ENCODE data around the gene TTC23.

TTC23 gene

DNA sequence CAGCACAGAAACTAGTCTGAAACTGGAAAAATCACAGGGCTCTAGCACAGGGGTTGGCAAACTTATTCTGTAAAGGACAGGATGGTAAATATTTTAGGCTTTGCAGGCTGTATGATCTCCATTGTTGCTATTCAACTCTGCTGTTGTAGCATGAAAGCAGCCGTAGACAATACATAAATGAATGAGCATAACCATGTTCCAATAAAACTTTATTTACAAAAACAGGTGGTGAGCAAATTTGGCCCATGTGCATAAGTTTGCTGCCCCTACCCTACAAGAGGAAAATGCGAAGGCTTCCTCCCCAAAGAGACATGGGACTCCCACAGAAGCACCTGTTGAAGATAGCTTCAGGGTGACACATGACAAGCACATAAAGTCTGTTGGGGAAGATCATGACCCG lies 85.3 kb downstream of the TTC23 start:
- no peaks in the 10 kb centered on the region for H3K27me3 ChIP-seq (ENCODE audit: control insufficient read depth in 1 of 2, insufficient read depth in 1 of 2, low read length in 2 of 2)
- H4K8ac ChIP-seq (ENCODE audit: low read length) = no peak overlapping the region
- peaks cover 37 to 39% of the 10 kb centered on the region in 2 experiments for H3K36me3 ChIP-seq (ENCODE audit: control insufficient read depth in 1 of 2, insufficient read depth in 2 of 2, low read depth in 1 of 2, low read length in 2 of 2)
- H3K9ac ChIP-seq (ENCODE audit: low read length) = no peak overlapping the region
- H3K4ac ChIP-seq (ENCODE audit: low read depth in 1 of 2, low read length in 2 of 2) = no peak overlapping the region
- H3K4me2 ChIP-seq (ENCODE audit: low read length, poor library complexity, severe bottlenecking) = no peak overlapping the region
- H4K91ac ChIP-seq (ENCODE audit: low read length) = no peak overlapping the region
- H3K27ac ChIP-seq (ENCODE audit: low read length, poor library complexity, severe bottlenecking) = no peak overlapping the region
- H3K14ac ChIP-seq (ENCODE audit: low read length in 2 of 2) = no peak overlapping the region
- H2BK120ac ChIP-seq (ENCODE audit: low read depth, low read length) = no peak overlapping the region
- no peaks in the 10 kb centered on the region for H3K9me3 ChIP-seq (ENCODE audit: control insufficient read depth, low read length)
- H3K4me3 ChIP-seq (ENCODE audit: insufficient read depth in 1 of 2, low read depth in 1 of 2, low read length in 2 of 2) = no peak overlapping the region
- H2BK5ac ChIP-seq (ENCODE audit: low read depth, low read length, poor library complexity, severe bottlenecking) = no peak overlapping the region
- H2AK5ac ChIP-seq (ENCODE audit: low read length, severe bottlenecking) = no peak overlapping the region
- H3K4me1 ChIP-seq (ENCODE audit: control insufficient read depth, insufficient read depth, low read depth, low read length) = peaks cover 2% of the 10 kb centered on the region
- DNase-seq = no peak
- 100% methylated on average over 2 of the region's 3 CpGs for WGBS
- H2BK15ac ChIP-seq (ENCODE audit: low read depth, poor library complexity, severe bottlenecking) = no peak overlapping the region
- no peak overlapping the region for H3K18ac ChIP-seq (ENCODE audit: low read depth in 1 of 2, low read length in 2 of 2)
- H3K79me1 ChIP-seq (replicated peaks; ENCODE audit: low read length, poor library complexity, severe bottlenecking) = peaks cover 2% of the 10 kb centered on the region
- no peak overlapping the region for H3K23ac ChIP-seq (ENCODE audit: low read length in 2 of 2)
- H2BK12ac ChIP-seq (ENCODE audit: low read length in 2 of 2) = no peak overlapping the region
- H2AFZ ChIP-seq (ENCODE audit: low read depth, low read length) = no peak overlapping the region

DNA sequence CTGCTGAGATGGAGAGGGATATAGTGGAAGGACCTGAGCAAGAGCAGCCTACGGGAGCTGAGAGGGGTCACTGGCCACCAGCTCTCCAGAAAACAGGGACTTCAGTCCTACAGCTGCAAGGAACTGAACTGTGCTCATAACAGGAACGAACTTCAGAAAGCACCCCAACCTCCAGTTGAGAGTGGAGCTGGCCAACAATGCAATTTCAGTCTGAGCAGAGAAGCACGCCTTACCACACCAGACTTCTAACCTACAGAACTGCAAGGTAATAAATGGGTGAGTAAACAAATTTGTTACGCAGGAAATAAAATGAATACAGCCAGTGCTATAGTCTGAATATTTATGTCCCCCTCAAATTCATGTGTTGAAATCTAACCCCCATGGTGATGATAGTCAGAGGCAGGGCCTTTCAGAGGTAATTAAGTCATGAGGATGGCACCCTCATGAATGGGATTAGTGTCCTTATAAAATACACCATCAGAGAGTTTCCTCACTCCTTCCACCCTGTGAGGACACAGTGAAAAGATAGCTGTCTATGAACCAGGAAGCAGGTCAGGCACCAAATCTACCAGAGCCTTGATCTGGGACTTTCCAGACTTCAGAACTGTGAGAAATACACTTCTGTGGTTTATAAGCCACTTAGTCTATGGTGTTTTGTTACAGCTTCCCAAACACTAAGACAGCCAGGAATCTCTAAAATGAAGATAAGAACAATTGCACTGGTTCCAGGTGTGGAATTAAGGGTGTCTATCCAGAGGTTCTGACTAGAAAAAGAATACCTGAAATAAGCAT lies 85.9 kb downstream of the TTC23 start:
- Histone ChIP-seq H3K36me3 (ENCODE audit: control insufficient read depth in 1 of 2, insufficient read depth in 2 of 2, low read depth in 1 of 2, low read length in 2 of 2) (peaks cover 37 to 42% of the 10 kb centered on the region in 2 experiments), H2BK12ac (ENCODE audit: low read length in 2 of 2) (no peak overlapping the region), H3K14ac (ENCODE audit: low read length in 2 of 2) (no peak overlapping the region), H4K91ac (ENCODE audit: low read length) (no peak overlapping the region), H3K4me2 (ENCODE audit: low read length, poor library complexity, severe bottlenecking) (no peak overlapping the region), H3K9me3 (ENCODE audit: control insufficient read depth, low read length) (no peaks in the 10 kb centered on the region), H4K8ac (ENCODE audit: low read length) (no peak overlapping the region), H3K23ac (ENCODE audit: low read length in 2 of 2) (no peak overlapping the region), H2BK120ac (ENCODE audit: low read depth, low read length) (no peak overlapping the region), H3K4ac (ENCODE audit: low read depth in 1 of 2, low read length in 2 of 2) (no peak overlapping the region), H3K18ac (ENCODE audit: low read depth in 1 of 2, low read length in 2 of 2) (no peak overlapping the region), H2AFZ (ENCODE audit: low read depth, low read length) (no peak overlapping the region), H3K27me3 (ENCODE audit: control insufficient read depth in 1 of 2, insufficient read depth in 1 of 2, low read length in 2 of 2) (no peaks in the 10 kb centered on the region), H3K27ac (ENCODE audit: low read length, poor library complexity, severe bottlenecking) (no peak overlapping the region), H3K4me1 (ENCODE audit: control insufficient read depth, insufficient read depth, low read depth, low read length) (peaks cover 7% of the 10 kb centered on the region), H3K79me1 (replicated peaks; ENCODE audit: low read length, poor library complexity, severe bottlenecking) (peaks cover 2% of the 10 kb centered on the region), H3K9ac (ENCODE audit: low read length) (no peak overlapping the region), H2BK5ac (ENCODE audit: low read depth, low read length, poor library complexity, severe bottlenecking) (no peak overlapping the region), H3K4me3 (ENCODE audit: insufficient read depth in 1 of 2, low read depth in 1 of 2, low read length in 2 of 2) (no peak overlapping the region), H2AK5ac (ENCODE audit: low read length, severe bottlenecking) (no peak overlapping the region), H2BK15ac (ENCODE audit: low read depth, poor library complexity, severe bottlenecking) (peak overlapping the region; percentile 37)
- WGBS = 100% methylated on average over 1 of the region's 4 CpGs
- no peak for DNase-seq

DNA sequence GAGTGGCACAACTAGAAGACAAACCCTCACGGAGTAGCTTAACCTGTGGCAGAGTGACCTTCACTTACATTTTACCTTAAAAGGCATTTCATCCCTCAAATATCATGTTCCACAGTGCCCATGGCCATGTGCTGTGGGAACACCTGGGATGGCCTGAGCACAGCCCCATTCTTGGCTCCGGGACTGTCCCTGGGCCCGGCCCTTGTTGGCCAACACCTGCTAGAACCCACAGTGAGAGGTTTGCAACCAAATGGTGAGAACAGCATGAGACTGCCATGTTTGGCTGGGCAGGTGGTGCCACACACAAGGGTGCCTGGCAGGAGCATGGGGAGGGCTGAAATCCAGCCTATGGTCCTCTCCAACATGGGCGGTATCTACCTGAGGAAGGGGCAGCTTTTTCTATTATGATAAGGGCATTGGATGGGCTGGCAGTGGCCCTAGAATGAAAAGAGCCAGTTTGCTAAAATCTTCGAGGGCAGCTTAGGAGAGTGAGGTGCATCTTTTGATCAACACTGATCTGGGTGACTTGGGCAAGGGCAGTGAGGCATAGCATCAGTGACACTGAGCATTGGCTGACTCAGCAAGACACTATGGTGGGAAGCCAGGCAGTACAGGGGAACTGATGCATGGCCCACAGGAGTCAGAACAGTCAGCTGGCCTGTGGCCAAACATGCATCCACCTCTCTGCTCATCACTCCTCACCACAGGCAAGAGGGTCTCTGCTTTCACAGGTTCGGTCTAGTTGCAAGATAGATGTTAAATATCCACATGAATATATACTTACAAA lies 90.6 kb downstream of the TTC23 start:
- H3K9me3 ChIP-seq (ENCODE audit: control insufficient read depth, low read length) = no peaks in the 10 kb centered on the region
- H3K27me3 ChIP-seq (ENCODE audit: control insufficient read depth in 1 of 2, insufficient read depth in 1 of 2, low read length in 2 of 2) = no peaks in the 10 kb centered on the region
- H4K91ac ChIP-seq (ENCODE audit: low read length) = no peak overlapping the region
- H3K4ac ChIP-seq (ENCODE audit: low read depth in 1 of 2, low read length in 2 of 2) = no peak overlapping the region
- H2BK5ac ChIP-seq (ENCODE audit: low read depth, low read length, poor library complexity, severe bottlenecking) = no peak overlapping the region
- H3K4me1 ChIP-seq (ENCODE audit: control insufficient read depth, insufficient read depth, low read depth, low read length) = peaks cover 7% of the 10 kb centered on the region
- no peak overlapping the region for H2BK120ac ChIP-seq (ENCODE audit: low read depth, low read length)
- H2BK12ac ChIP-seq (ENCODE audit: low read length in 2 of 2) = peak overlapping the region in 1 of 2 experiments; percentile 15
- no peak overlapping the region for H3K4me2 ChIP-seq (ENCODE audit: low read length, poor library complexity, severe bottlenecking)
- H4K8ac ChIP-seq (ENCODE audit: low read length) = peak overlapping the region; percentile 43
- H2BK15ac ChIP-seq (ENCODE audit: low read depth, poor library complexity, severe bottlenecking) = peak overlapping the region; percentile 26
- peaks cover 22 to 46% of the 10 kb centered on the region in 2 experiments for H3K36me3 ChIP-seq (ENCODE audit: control insufficient read depth in 1 of 2, insufficient read depth in 2 of 2, low read depth in 1 of 2, low read length in 2 of 2)
- H3K23ac ChIP-seq (ENCODE audit: low read length in 2 of 2) = no peak overlapping the region
- peak overlapping the region in 1 of 2 experiments; percentile 48 for H3K18ac ChIP-seq (ENCODE audit: low read depth in 1 of 2, low read length in 2 of 2)
- no peak overlapping the region for H3K9ac ChIP-seq (ENCODE audit: low read length)
- H3K4me3 ChIP-seq (ENCODE audit: insufficient read depth in 1 of 2, low read depth in 1 of 2, low read length in 2 of 2) = no peak overlapping the region
- WGBS = 98% methylated on average over 5 of the region's 6 CpGs
- H2AK5ac ChIP-seq (ENCODE audit: low read length, severe bottlenecking) = no peak overlapping the region
- H3K14ac ChIP-seq (ENCODE audit: low read length in 2 of 2) = no peak overlapping the region
- no peak overlapping the region for H3K27ac ChIP-seq (ENCODE audit: low read length, poor library complexity, severe bottlenecking)
- no peak for DNase-seq
- H2AFZ ChIP-seq (ENCODE audit: low read depth, low read length) = no peak overlapping the region
- H3K79me1 ChIP-seq (replicated peaks; ENCODE audit: low read length, poor library complexity, severe bottlenecking) = peaks cover 4% of the 10 kb centered on the region

DNA sequence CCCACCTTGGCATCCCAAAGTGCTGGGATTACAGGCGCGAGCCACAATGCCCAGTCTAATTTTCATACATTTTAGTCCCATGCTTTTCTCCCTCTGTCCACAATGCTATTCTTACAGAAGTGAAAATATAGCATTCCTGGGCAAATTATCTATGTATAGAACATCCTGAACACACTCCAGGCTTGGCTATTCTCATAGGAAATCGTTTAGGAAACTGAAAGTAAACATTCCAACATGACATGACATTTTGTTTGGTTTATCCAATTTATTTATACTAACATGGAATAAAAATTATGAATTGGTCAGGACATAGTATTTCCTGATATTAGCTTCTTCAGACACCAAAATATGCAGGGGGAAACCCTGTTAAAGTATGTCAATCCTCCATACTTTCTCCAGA lies 91.9 kb downstream of the TTC23 start:
- Histone ChIP-seq H3K4me3 (ENCODE audit: insufficient read depth in 1 of 2, low read depth in 1 of 2, low read length in 2 of 2) (no peak overlapping the region), H2AFZ (ENCODE audit: low read depth, low read length) (no peak overlapping the region), H3K27ac (ENCODE audit: low read length, poor library complexity, severe bottlenecking) (no peak overlapping the region), H2BK5ac (ENCODE audit: low read depth, low read length, poor library complexity, severe bottlenecking) (no peak overlapping the region), H3K4me1 (ENCODE audit: control insufficient read depth, insufficient read depth, low read depth, low read length) (peaks cover 7% of the 10 kb centered on the region), H3K4me2 (ENCODE audit: low read length, poor library complexity, severe bottlenecking) (no peak overlapping the region), H4K8ac (ENCODE audit: low read length) (no peak overlapping the region), H3K14ac (ENCODE audit: low read length in 2 of 2) (no peak overlapping the region), H4K91ac (ENCODE audit: low read length) (no peak overlapping the region), H3K79me1 (replicated peaks; ENCODE audit: low read length, poor library complexity, severe bottlenecking) (peaks cover 4% of the 10 kb centered on the region), H2BK120ac (ENCODE audit: low read depth, low read length) (no peak overlapping the region), H3K4ac (ENCODE audit: low read depth in 1 of 2, low read length in 2 of 2) (no peak overlapping the region), H2AK5ac (ENCODE audit: low read length, severe bottlenecking) (no peak overlapping the region), H3K36me3 (ENCODE audit: control insufficient read depth in 1 of 2, insufficient read depth in 2 of 2, low read depth in 1 of 2, low read length in 2 of 2) (peaks cover 14 to 41% of the 10 kb centered on the region in 2 experiments), H3K27me3 (ENCODE audit: control insufficient read depth in 1 of 2, insufficient read depth in 1 of 2, low read length in 2 of 2) (no peaks in the 10 kb centered on the region), H2BK12ac (ENCODE audit: low read length in 2 of 2) (no peak overlapping the region), H2BK15ac (ENCODE audit: low read depth, poor library complexity, severe bottlenecking) (no peak overlapping the region), H3K18ac (ENCODE audit: low read depth in 1 of 2, low read length in 2 of 2) (peak overlapping the region in 1 of 2 experiments; percentile 57), H3K9ac (ENCODE audit: low read length) (no peak overlapping the region), H3K23ac (ENCODE audit: low read length in 2 of 2) (no peak overlapping the region), H3K9me3 (ENCODE audit: control insufficient read depth, low read length) (no peaks in the 10 kb centered on the region)
- no CpG with 5 or more reads among the region's 3 CpGs for whole genome bisulfite sequencing
- DNase-seq = peak; percentile 38
